HepG2 (cell line): Measurements from ENCODE around the gene PHF5A. TPM values are rescaled to one million over a fixed set of nuclear protein-coding genes. Genes with fewer than 3 reads are reported as not detected.

Experiments
- CEBPG ChIP-seq: IDR thresholded peaks from 2 replicates; pipeline ENCODE4 v1.6.1; 2016
- JUNB ChIP-seq: sonication (generic); formaldehyde crosslinking; IDR thresholded peaks from 2 replicates; pipeline ENCODE4 v1.8.0; 2022; ENCODE audit warnings: missing genetic modification reagents, mild to moderate bottlenecking, borderline replicate concordance
- KLF12 ChIP-seq: sonication (generic); formaldehyde crosslinking; IDR thresholded peaks from 2 replicates; pipeline ENCODE4 v1.4.0; 2020; ENCODE audit warnings: missing genetic modification reagents, borderline replicate concordance
- MXI1 ChIP-seq: IDR thresholded peaks from 3 replicates; pipeline ENCODE4 v1.6.1; 2012; ENCODE audit warnings: low read depth, low read length, inconsistent platforms, borderline replicate concordance
- MYC ChIP-seq: sonication (generic); formaldehyde crosslinking; IDR thresholded peaks from 2 replicates; pipeline ENCODE4 v1.9.0; 2021; ENCODE audit warnings: missing genetic modification reagents, borderline replicate concordance
- NR2F2 ChIP-seq: IDR thresholded peaks from 2 replicates; pipeline ENCODE4 v1.6.1; 2012; ENCODE audit warnings: low read depth, inconsistent platforms, borderline replicate concordance
- NR2F6 ChIP-seq, 2 experiments: IDR thresholded peaks; 2 replicates each; pipeline ENCODE4 v1.6.1; 2016; ENCODE audit warnings: antibody characterized with exemption in 1 of 2, mild to moderate bottlenecking in 1 of 2
- SIX1 ChIP-seq: sonication (generic); formaldehyde crosslinking; IDR thresholded peaks from 2 replicates; pipeline ENCODE4 v1.4.0; 2020; ENCODE audit warnings: missing genetic modification reagents, borderline replicate concordance
- SRF ChIP-seq: IDR thresholded peaks from 2 replicates; pipeline ENCODE4 v1.6.1; 2011; ENCODE audit warnings: mild to moderate bottlenecking, low read depth, low read length, moderate library complexity
- TOE1 ChIP-seq: sonication (generic); formaldehyde crosslinking; IDR thresholded peaks from 2 replicates; pipeline ENCODE4 v1.4.0; 2020; ENCODE audit warnings: mild to moderate bottlenecking, missing genetic modification reagents
- TRIM24 ChIP-seq: sonication (generic); formaldehyde crosslinking; IDR thresholded peaks from 2 replicates; pipeline ENCODE4 v1.8.0; 2022; ENCODE audit warnings: mild to moderate bottlenecking, missing genetic modification reagents
- ZNF607 ChIP-seq: sonication (generic); formaldehyde crosslinking; IDR thresholded peaks from 2 replicates; pipeline ENCODE4 v1.5.1; 2020; ENCODE audit warnings: missing genetic modification reagents, mild to moderate bottlenecking, borderline replicate concordance
- ZNF761 ChIP-seq: sonication (generic); formaldehyde crosslinking; conservative IDR thresholded peaks from 2 replicates; pipeline ENCODE4 v1.4.0; 2020; ENCODE audit warnings: mild to moderate bottlenecking, missing genetic modification reagents
- ZNF776 ChIP-seq: sonication (generic); formaldehyde crosslinking; IDR thresholded peaks from 2 replicates; pipeline ENCODE4 v1.4.0; 2020; ENCODE audit warnings: mild to moderate bottlenecking, missing genetic modification reagents
- ZNF781 ChIP-seq: sonication (generic); formaldehyde crosslinking; IDR thresholded peaks from 2 replicates; pipeline ENCODE4 v1.5.1; 2020; ENCODE audit warnings: borderline replicate concordance, mild to moderate bottlenecking, missing genetic modification reagents; ENCODE audit errors: not compliant biosample characterization
- polyA plus RNA-seq, 8 experiments: library from polyadenylated mRNA; depleted of rRNA in 3 of 8; stranded (reverse) in 7 of 8; unstranded in 1 of 8; fragments of >200 nt; fragmentation: Illumina TruSeq in 4 of 8; extraction: Trizol in 4 of 8; gene quantifications; 2 replicates each; pipeline versions ENCODE4 v1.2.1 to v1.2.3, GENCODE V29; 2011 to 2016; ENCODE audit warnings: low read depth in 4 of 8, missing spikeins in 1 of 8, mixed read lengths in 1 of 8; ENCODE audit not compliant: insufficient read depth in 1 of 8
- total RNA-seq, 5 experiments: library from RNA; depleted of rRNA; stranded (reverse); fragments of >200 nt; fragmentation: Illumina TruSeq; extraction: Trizol; gene quantifications; 2 replicates each; pipeline ENCODE4 v1.2.3, GENCODE V29; 2016; ENCODE audit warnings: low read depth in 1 of 5
- TF ChIP-seq, protein P1 (sequence below): sonication (generic); formaldehyde crosslinking; IDR thresholded peaks from 2 replicates; pipeline ENCODE4 v1.4.0; 2020; ENCODE audit warnings: missing genetic modification reagents, borderline replicate concordance
- TF ChIP-seq, protein P2 (sequence below): sonication (generic); formaldehyde crosslinking; IDR thresholded peaks from 2 replicates; pipeline ENCODE4 v1.5.0; 2020; ENCODE audit warnings: mild to moderate bottlenecking, missing genetic modification reagents
- TF ChIP-seq, protein P3 (sequence below): sonication (generic); formaldehyde crosslinking; IDR thresholded peaks from 2 replicates; pipeline ENCODE4 v1.4.0; 2020; ENCODE audit warnings: missing genetic modification reagents
- TF ChIP-seq, protein P4 (sequence below): sonication (generic); formaldehyde crosslinking; IDR thresholded peaks from 2 replicates; pipeline ENCODE4 v1.4.0; 2020; ENCODE audit warnings: missing genetic modification reagents, mild to moderate bottlenecking, borderline replicate concordance
- TF ChIP-seq, protein P5 (sequence below): sonication (generic); formaldehyde crosslinking; IDR thresholded peaks from 2 replicates; pipeline ENCODE4 v1.5.0; 2020; ENCODE audit warnings: missing genetic modification reagents

PHF5A gene
- total and polyA plus RNA-seq, 2 of the 13 experiments (the other 11 are each of a cell fraction or from before 2014, with no cell fraction given), result 56.6 to 105 TPM

DNA sequence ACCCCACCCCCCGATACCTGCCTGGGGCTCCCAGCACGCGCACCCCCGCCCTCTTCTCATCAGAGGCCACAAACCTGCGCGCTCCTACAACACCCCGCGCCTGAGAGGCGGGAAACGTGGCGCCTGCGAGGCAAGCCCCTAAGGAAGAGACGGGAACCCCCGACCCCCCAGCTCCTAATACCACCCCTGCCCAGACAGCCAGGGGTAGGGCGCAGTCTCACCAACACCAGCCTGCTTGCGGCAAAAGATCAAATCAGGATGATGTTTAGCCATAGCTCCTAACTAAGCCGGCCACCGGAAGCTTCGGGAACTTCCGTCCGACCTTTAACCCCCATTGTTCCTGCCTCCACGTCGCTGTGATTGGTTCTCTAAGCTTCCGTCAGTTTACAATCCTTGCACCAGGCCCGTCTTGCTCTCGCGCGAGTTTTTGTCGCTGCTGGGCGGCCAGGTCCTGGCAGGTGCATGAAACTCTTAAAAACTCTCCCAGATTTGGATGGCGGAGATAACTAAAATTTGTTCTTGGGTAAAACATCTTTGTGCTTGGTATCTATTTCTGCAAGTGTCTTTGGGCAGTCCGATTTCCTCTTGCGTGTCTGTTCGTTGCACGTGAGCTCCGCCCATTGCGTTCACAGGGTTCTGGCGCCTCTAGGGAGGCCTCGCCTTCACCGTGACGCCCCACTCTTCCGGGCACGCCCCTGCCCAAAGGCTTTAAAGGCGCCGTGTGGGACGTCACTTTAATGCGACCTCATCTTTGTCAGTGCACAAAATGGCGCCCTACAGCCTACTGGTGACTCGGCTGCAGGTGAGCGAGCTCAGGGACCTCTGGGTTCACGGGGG lies at the start of gene PHF5A, which contains the start of gene ACO2 (continued):
- TF ChIP-seq, protein P1, sequence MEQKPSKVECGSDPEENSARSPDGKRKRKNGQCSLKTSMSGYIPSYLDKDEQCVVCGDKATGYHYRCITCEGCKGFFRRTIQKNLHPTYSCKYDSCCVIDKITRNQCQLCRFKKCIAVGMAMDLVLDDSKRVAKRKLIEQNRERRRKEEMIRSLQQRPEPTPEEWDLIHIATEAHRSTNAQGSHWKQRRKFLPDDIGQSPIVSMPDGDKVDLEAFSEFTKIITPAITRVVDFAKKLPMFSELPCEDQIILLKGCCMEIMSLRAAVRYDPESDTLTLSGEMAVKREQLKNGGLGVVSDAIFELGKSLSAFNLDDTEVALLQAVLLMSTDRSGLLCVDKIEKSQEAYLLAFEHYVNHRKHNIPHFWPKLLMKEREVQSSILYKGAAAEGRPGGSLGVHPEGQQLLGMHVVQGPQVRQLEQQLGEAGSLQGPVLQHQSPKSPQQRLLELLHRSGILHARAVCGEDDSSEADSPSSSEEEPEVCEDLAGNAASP, result peak; percentile 65
- peak; percentile 67 for TF ChIP-seq SRF
- TF ChIP-seq ZNF761 (CRISPR knock-in tag), result no peak
- peak; percentile 16 for TF ChIP-seq CEBPG (CRISPR knock-in tag)
- TF ChIP-seq, protein P2, sequence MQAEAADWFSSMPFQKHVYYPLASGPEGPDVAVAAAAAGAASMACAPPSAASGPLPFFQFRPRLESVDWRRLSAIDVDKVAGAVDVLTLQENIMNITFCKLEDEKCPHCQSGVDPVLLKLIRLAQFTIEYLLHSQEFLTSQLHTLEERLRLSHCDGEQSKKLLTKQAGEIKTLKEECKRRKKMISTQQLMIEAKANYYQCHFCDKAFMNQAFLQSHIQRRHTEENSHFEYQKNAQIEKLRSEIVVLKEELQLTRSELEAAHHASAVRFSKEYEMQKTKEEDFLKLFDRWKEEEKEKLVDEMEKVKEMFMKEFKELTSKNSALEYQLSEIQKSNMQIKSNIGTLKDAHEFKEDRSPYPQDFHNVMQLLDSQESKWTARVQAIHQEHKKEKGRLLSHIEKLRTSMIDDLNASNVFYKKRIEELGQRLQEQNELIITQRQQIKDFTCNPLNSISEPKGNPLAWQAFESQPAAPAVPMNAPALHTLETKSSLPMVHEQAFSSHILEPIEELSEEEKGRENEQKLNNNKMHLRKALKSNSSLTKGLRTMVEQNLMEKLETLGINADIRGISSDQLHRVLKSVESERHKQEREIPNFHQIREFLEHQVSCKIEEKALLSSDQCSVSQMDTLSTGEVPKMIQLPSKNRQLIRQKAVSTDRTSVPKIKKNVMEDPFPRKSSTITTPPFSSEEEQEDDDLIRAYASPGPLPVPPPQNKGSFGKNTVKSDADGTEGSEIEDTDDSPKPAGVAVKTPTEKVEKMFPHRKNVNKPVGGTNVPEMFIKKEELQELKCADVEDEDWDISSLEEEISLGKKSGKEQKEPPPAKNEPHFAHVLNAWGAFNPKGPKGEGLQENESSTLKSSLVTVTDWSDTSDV (CRISPR knock-in tag), result no peak
- no peak for TF ChIP-seq TOE1 (CRISPR knock-in tag)
- no peak; the same call in 1 of the 2 replicates for TF ChIP-seq ZNF607 (CRISPR knock-in tag)
- TF ChIP-seq MXI1, result peak; percentile 82; the same call in 2 of the 3 replicates
- no peak for TF ChIP-seq SIX1 (CRISPR knock-in tag)
- no peak for TF ChIP-seq ZNF776 (CRISPR knock-in tag)
- TF ChIP-seq NR2F6 (IDR thresholded peaks at IDR 0.05), result peak; percentile 70
- TF ChIP-seq NR2F6 (CRISPR knock-in tag; IDR thresholded peaks at IDR 0.05), result peak; percentile 46; the same call in 1 of the 2 replicates
- TF ChIP-seq, protein P3, sequence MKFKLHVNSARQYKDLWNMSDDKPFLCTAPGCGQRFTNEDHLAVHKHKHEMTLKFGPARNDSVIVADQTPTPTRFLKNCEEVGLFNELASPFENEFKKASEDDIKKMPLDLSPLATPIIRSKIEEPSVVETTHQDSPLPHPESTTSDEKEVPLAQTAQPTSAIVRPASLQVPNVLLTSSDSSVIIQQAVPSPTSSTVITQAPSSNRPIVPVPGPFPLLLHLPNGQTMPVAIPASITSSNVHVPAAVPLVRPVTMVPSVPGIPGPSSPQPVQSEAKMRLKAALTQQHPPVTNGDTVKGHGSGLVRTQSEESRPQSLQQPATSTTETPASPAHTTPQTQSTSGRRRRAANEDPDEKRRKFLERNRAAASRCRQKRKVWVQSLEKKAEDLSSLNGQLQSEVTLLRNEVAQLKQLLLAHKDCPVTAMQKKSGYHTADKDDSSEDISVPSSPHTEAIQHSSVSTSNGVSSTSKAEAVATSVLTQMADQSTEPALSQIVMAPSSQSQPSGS, result peak; percentile 14
- TF ChIP-seq, protein P4, sequence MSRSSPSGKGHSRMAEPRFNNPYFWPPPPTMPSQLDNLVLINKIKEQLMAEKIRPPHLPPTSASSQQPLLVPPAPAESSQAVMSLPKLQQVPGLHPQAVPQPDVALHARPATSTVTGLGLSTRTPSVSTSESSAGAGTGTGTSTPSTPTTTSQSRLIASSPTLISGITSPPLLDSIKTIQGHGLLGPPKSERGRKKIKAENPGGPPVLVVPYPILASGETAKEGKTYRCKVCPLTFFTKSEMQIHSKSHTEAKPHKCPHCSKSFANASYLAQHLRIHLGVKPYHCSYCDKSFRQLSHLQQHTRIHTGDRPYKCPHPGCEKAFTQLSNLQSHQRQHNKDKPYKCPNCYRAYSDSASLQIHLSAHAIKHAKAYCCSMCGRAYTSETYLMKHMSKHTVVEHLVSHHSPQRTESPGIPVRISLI (CRISPR knock-in tag), result peak; percentile 40; the same call in 1 of the 2 replicates
- TF ChIP-seq, protein P5, sequence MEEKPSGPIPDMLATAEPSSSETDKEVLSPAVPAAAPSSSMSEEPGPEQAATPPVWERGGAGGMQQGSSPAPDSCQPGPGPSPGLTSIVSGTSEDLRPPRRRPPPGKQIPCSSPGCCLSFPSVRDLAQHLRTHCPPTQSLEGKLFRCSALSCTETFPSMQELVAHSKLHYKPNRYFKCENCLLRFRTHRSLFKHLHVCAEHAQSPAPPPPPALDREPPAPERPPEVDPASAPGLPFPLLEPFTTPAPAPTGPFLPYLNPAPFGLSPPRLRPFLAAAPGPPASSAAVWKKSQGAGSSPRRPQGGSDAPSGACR, result peak; percentile 72; the same call in 1 of the 2 replicates
- TF ChIP-seq NR2F2, result 0 out of 2 replicates have a peak, but pooled peaks have one; percentile 57
- TF ChIP-seq KLF12 (CRISPR knock-in tag), result peak; percentile 99; the same call in 1 of the 2 replicates
- TF ChIP-seq ZNF781, result peak; percentile 31
- 0 out of 2 replicates have a peak, but pooled peaks have one; percentile 16 for TF ChIP-seq MYC (CRISPR knock-in tag)
- no peak for TF ChIP-seq JUNB (CRISPR knock-in tag)
- TF ChIP-seq TRIM24 (CRISPR knock-in tag), result no peak
